ENCODE results near the gene MYPOP.

Gene MYPOP

GRCh38 chr19:45901912-45902650 is at the start of gene MYPOP:
Gene MYPOP, minus strand, starts transcription at chr19:45902613. Its CDS starts 840 bp downstream, at chr19:45901773.
- Mint-ChIP-seq H3K27me3 (ENCODE audit: low read depth) (peaks cover 19% of the 10 kb centered on the region), H3K4me3 (peak within 1 kb of the TSS; percentile 90 to 98 (median 97)), H3K9me3 (no peaks in the 10 kb centered on the region)

GRCh38 chr19:45947926-45948325 is 45.5 kb upstream of the MYPOP start:
- Mint-ChIP-seq H3K4me3 (no peak overlapping the region), H3K36me3 (ENCODE audit: low read depth) (no peaks in the 10 kb centered on the region), H3K27ac (no peak overlapping the region), H3K9me3 (no peaks in the 10 kb centered on the region), H3K4me1 (no peaks in the 10 kb centered on the region), H3K27me3 (ENCODE audit: low read depth) (peaks cover 17% of the 10 kb centered on the region)
- no peak for TF ChIP-seq CTCF (IDR thresholded peaks at IDR 0.05; ENCODE audit: unreplicated experiment in 3 of 3)

More at GRCh38 chr19:45901912-45902650, at the start of gene MYPOP:
- Mint-ChIP-seq H3K27ac (peak within 1 kb of the TSS in 2 of 3 experiments; percentile 56 to 68), H3K36me3 (ENCODE audit: low read depth) (peaks cover 23% of the 10 kb centered on the region), H3K4me1 (peaks cover 5% of the 10 kb centered on the region)
- no peak for TF ChIP-seq CTCF (IDR thresholded peaks at IDR 0.05; ENCODE audit: unreplicated experiment in 3 of 3)

- Mint-ChIP-seq H3K36me3 (ENCODE audit: low read depth) (no peaks in the 10 kb centered on the region), H3K9me3 (no peaks in the 10 kb centered on the region), H3K27me3 (ENCODE audit: low read depth) (peaks cover 48% of the 10 kb centered on the region), H3K4me3 (no peak overlapping the region), H3K27ac (no peak overlapping the region), H3K4me1 (no peaks in the 10 kb centered on the region)
- TF ChIP-seq CTCF (IDR thresholded peaks at IDR 0.05; ENCODE audit: unreplicated experiment in 3 of 3) = no peak
These were observed 38.0 kb upstream of the MYPOP start for GRCh38 chr19:45940515-45940805.

- no peak overlapping the region for H3K4me3 Mint-ChIP-seq
- H3K4me1 Mint-ChIP-seq = no peaks in the 10 kb centered on the region
- H3K27ac Mint-ChIP-seq = no peak overlapping the region
- no peaks in the 10 kb centered on the region for H3K36me3 Mint-ChIP-seq (ENCODE audit: low read depth)
- peaks cover 53% of the 10 kb centered on the region for H3K27me3 Mint-ChIP-seq (ENCODE audit: low read depth)
- TF ChIP-seq CTCF (IDR thresholded peaks at IDR 0.05; ENCODE audit: unreplicated experiment in 3 of 3) = no peak
- H3K9me3 Mint-ChIP-seq = no peaks in the 10 kb centered on the region
These were observed 37.5 kb upstream of the MYPOP start for GRCh38 chr19:45939792-45940514.

- Mint-ChIP-seq H3K4me3 (no peak overlapping the region), H3K9me3 (no peaks in the 10 kb centered on the region), H3K36me3 (ENCODE audit: low read depth) (no peaks in the 10 kb centered on the region), H3K27me3 (ENCODE audit: low read depth) (peaks cover 59% of the 10 kb centered on the region), H3K27ac (no peak overlapping the region), H3K4me1 (no peaks in the 10 kb centered on the region)
- no peak for TF ChIP-seq CTCF (IDR thresholded peaks at IDR 0.05; ENCODE audit: unreplicated experiment in 3 of 3)
These were observed 36.4 kb upstream of the MYPOP start for GRCh38 chr19:45938733-45939319.
